ENCODE data around the gene LRTM2.

LRTM2 gene

GRCh38 chr12:1797991-1798640 is 22.2 kb upstream of the LRTM2 start:
- no peak for DNase-seq (ENCODE audit: low read depth)

GRCh38 chr12:1798641-1799020 is 21.7 kb upstream of the LRTM2 start:
- no peak for DNase-seq (ENCODE audit: low read depth)

GRCh38 chr12:1799051-1799881 is 21.1 kb upstream of the LRTM2 start:
- no peak for DNase-seq (ENCODE audit: low read depth)

- DNase-seq (ENCODE audit: low read depth), result no peak
Measured at GRCh38 chr12:1799882-1800400, 20.4 kb upstream of the LRTM2 start.

GRCh38 chr12:1800401-1801302 is 19.7 kb upstream of the LRTM2 start:
- no peak for DNase-seq (ENCODE audit: low read depth)

- no peak for DNase-seq (ENCODE audit: low read depth)
Measured at GRCh38 chr12:1801303-1801975, 18.9 kb upstream of the LRTM2 start.

GRCh38 chr12:1803736-1804135 is 16.6 kb upstream of the LRTM2 start:
- no peak for DNase-seq (ENCODE audit: low read depth)

GRCh38 chr12:1804545-1805332 is 15.6 kb upstream of the LRTM2 start:
- peak; percentile 75 for DNase-seq (ENCODE audit: low read depth)

- no peak for DNase-seq (ENCODE audit: low read depth)
Measured at GRCh38 chr12:1805441-1806081, 14.8 kb upstream of the LRTM2 start.

- DNase-seq (ENCODE audit: low read depth), result no peak
Measured at GRCh38 chr12:1806301-1807086, 13.9 kb upstream of the LRTM2 start.

GRCh38 chr12:1807087-1807860 is 13.1 kb upstream of the LRTM2 start:
- no peak for DNase-seq (ENCODE audit: low read depth)

GRCh38 chr12:1808036-1808797 is 12.1 kb upstream of the LRTM2 start:
- no peak for DNase-seq (ENCODE audit: low read depth)

- DNase-seq (ENCODE audit: low read depth), result no peak
Measured at GRCh38 chr12:1808798-1809480, 11.4 kb upstream of the LRTM2 start.

GRCh38 chr12:1809591-1810190 is 10.7 kb upstream of the LRTM2 start:
- DNase-seq (ENCODE audit: low read depth), result no peak

GRCh38 chr12:1810201-1810930 is 10.0 kb upstream of the LRTM2 start:
- no peak for DNase-seq (ENCODE audit: low read depth)

GRCh38 chr12:1810931-1811280 is 9.5 kb upstream of the LRTM2 start:
- no peak for DNase-seq (ENCODE audit: low read depth)
